C4-2B (cell line): Measurements from ENCODE around the gene PIBF1.

Experiments
- H3K27ac ChIP-seq: fragments of 450-650 bp; 2 replicates; pipeline ENCODE4 v1.5.1; 2017
- ZFX ChIP-seq: fragments of 450-650 bp; IDR thresholded peaks from 2 replicates; pipeline ENCODE4 v1.6.1; 2017
- TF ChIP-seq, protein P1 (sequence below): fragments of 450-650 bp; conservative IDR thresholded peaks from 2 replicates; pipeline ENCODE4 v1.5.1; 2017; ENCODE audit warnings: mild to moderate bottlenecking

PIBF1 gene

DNA sequence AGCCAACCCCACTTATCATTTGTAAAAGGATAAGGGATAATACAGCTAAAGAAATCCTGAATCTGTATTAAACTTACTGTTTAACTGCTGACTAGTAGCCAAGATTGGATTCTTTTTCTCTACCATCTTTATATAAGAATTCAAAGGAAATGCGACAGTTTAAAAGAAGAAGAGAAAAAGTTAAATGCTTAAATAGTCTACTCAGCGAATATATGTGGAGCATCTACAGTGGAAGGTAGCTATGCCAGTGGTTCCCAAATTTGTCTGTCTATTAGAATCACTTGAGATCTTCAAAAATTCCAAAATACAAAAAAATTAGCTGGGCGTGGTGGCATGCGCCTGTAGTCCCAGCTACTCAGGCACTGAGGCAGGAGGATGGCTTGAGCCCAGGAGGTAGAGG, 216.1 kb downstream of the PIBF1 start:
- H3K27ac ChIP-seq = no peak overlapping the region
- TF ChIP-seq, protein P1, sequence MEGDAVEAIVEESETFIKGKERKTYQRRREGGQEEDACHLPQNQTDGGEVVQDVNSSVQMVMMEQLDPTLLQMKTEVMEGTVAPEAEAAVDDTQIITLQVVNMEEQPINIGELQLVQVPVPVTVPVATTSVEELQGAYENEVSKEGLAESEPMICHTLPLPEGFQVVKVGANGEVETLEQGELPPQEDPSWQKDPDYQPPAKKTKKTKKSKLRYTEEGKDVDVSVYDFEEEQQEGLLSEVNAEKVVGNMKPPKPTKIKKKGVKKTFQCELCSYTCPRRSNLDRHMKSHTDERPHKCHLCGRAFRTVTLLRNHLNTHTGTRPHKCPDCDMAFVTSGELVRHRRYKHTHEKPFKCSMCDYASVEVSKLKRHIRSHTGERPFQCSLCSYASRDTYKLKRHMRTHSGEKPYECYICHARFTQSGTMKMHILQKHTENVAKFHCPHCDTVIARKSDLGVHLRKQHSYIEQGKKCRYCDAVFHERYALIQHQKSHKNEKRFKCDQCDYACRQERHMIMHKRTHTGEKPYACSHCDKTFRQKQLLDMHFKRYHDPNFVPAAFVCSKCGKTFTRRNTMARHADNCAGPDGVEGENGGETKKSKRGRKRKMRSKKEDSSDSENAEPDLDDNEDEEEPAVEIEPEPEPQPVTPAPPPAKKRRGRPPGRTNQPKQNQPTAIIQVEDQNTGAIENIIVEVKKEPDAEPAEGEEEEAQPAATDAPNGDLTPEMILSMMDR = no peak
- TF ChIP-seq ZFX = no peak

DNA sequence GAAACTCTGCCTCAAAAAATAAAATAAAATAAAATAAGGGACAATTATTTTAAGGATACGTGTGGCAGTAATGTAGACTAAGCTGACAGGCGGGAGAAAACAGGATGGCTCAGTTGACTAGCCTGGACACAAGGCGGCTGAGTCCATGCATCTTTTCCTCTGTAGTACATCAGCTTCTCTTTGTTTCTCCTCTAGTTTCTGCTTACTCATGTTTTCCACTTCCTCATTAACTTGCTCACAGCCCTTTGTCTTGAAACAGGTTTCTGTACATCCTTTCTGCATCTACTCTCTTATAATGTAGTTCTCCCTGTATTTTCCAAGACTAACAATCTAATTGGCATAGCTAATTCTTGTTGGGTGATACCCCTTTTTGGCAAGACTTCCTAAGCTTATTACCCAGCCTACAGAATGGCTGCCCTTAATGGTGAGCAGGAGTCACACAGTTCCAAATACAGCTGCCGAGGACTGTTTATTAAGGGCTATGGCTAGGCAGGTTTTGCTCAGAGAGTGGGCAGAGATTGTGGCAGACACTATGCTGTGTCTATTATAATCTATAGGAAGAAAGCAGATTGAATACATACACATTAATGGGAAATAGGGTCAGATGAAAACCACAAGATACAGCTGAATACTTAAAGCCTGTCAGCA, 218.2 kb downstream of the PIBF1 start:
- no peak overlapping the region for H3K27ac ChIP-seq
- TF ChIP-seq ZFX = no peak
- TF ChIP-seq, protein P1 = no peak

DNA sequence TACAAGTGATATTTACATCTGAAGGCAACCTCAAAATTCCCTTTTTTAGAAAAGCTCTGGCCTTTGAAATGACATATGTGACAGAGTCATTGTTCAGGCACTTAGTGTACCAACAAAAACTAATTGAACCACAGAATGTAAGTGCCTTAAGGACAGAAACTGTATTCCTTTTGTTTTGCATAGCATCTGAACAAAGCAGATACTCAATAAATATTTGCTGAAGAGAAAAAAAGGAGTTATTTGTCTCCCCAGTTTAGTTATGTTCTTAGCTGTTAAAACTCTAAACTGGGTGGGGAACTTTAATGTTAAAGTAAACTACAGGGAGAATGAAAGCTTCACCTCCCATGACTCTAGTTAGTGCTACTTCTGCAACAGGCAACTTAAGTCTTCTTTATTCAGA, 220.0 kb downstream of the PIBF1 start:
- TF ChIP-seq ZFX = no peak
- TF ChIP-seq, protein P1 = no peak
- no peak overlapping the region for H3K27ac ChIP-seq

DNA sequence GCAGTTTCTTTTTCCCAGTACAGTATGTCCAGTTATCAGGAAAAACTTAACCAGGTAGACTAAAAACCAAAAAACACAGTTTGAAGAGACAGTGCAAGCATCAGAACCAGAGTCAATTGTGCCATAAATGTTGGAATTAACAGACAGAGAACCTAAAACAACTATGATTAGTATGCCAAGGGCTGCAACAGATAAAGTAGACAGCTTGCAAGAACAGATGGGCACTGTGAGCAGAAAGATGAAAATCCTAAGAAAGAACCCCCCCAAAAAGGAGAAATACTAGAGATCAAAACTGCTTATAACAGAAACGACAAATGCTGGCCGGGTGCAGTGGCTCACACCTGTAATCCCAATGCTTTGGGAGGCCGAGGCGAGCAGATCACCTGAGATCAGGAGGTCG, 229.8 kb downstream of the PIBF1 start:
- H3K27ac ChIP-seq = no peak overlapping the region
- TF ChIP-seq, protein P1 = no peak
- TF ChIP-seq ZFX = no peak

DNA sequence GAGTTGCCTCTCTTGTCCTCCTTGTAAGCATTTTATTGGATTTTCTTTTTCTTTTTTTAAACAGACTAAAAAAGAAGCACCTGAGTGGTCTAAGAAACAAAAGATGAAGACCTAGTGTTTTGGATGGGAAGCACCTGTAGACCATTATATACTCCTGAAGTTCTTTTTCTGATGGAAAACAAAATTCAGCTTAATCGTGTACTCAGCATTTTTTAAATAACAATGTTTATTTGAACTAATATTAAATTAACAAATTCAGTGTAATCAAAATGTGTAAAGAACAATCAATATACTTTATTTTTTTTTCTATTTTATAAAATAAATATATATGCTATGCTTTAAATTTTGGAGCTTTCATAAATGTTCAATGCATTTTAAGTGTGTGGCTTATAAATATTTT, 233.9 kb downstream of the PIBF1 start:
- no peak for TF ChIP-seq ZFX
- TF ChIP-seq, protein P1 = no peak
- H3K27ac ChIP-seq = no peak overlapping the region

DNA sequence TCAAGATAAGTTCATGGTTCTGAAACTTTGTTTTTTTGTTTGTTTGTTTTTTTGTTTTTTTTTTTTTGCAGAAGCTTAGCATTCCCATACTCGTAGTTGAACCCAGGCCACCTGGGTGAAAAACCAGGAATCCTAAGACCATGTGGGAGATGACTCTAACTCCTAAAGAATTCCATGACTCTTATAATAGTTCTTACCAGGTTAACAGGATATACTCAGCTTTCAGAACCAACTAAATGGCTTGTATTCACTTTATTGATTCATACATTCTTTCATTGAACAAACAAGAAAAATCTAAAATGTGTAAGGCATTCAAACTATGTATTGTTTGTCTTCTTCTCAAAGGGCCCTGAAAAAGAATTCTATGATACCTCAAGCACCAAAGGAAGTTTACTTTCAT, 236.4 kb downstream of the PIBF1 start:
- no peak overlapping the region for H3K27ac ChIP-seq
- TF ChIP-seq, protein P1 = no peak
- no peak for TF ChIP-seq ZFX

DNA sequence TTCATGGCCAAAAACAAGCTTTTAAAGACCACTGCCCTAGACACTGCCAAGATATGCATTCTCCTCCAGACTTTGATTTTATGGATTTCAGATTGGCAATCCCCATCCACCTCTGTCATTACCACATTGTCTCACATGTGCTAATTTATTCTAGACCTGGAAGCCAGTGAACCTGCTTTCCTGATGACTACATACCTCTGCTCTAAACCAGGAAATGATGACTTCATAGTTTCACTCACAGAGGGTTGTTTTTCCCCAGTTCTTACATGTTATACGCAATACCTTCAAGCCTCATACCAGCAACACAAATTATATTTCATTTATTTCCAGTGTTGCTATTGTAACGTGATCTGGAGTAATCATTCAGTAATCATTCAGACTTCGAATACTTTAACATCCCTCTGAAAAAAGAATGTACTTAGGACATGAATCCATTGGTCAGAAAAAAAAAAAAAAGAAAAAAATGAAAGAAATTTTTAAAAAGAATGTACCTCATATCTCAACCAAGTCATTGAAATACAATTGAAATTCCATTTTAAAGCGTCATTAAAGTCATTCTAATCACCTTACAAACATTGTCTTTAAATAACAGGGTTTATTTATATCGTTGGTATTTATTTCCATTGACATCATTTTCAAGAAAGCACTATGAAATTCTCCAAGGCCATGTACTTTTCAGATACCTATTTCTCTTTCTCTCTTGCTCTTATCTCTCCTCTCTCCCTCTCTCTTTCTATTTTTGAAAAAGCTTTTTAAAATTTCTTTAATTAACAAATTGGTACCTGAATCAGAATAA, 243.5 kb downstream of the PIBF1 start:
- no peak overlapping the region for H3K27ac ChIP-seq
- TF ChIP-seq, protein P1 = no peak
- TF ChIP-seq ZFX = no peak
